AG09309 (cell line): ENCODE results near the gene FAM174B.
"Not testable (repeated sequence)": the region's sequence is repeated elsewhere in the genome, so short reads cannot be mapped to it uniquely, and the experiment has no call there.

Experiments
- DNase-seq: peaks from one replicate; pipeline ENCODE4 v3.0.0-alpha.2; 2010; ENCODE audit warnings: low read depth
- H3K4me3 ChIP-seq: 2 replicates; pipeline ENCODE4 v1.5.1; 2011; ENCODE audit warnings: mild to moderate bottlenecking, low read depth, low read length, moderate library complexity; ENCODE audit not compliant: control insufficient read depth
- TF ChIP-seq, protein P1 (sequence below): IDR thresholded peaks from 2 replicates; pipeline ENCODE4 v1.5.1; 2011; ENCODE audit warnings: mild to moderate bottlenecking, low read depth, low read length, inconsistent platforms; ENCODE audit not compliant: insufficient read depth, control insufficient read depth; ENCODE audit errors: missing control alignments

Gene FAM174B

DNA sequence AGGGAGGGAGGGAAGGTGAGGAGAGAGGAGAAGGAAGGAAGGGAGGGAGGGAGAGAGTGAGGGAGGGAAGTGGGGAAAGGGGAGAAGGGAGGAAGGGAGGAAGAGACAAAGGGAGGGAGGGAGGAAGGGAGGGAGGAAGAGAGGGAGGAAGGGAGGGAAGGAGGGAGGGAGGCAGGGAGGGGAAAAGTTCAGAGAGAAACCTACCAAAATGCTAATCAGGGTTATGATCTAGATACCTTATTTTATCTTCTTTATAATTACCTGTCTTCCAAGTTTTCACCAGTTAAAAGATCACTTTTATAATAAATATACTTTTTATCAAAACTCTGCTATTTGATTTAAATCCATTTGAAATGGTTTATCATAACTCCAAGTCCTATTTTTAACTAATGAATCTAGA is 44.4 kb downstream of the FAM174B start:
- DNase-seq = no peak
- H3K4me3 ChIP-seq = no peak overlapping the region
- TF ChIP-seq, protein P1, sequence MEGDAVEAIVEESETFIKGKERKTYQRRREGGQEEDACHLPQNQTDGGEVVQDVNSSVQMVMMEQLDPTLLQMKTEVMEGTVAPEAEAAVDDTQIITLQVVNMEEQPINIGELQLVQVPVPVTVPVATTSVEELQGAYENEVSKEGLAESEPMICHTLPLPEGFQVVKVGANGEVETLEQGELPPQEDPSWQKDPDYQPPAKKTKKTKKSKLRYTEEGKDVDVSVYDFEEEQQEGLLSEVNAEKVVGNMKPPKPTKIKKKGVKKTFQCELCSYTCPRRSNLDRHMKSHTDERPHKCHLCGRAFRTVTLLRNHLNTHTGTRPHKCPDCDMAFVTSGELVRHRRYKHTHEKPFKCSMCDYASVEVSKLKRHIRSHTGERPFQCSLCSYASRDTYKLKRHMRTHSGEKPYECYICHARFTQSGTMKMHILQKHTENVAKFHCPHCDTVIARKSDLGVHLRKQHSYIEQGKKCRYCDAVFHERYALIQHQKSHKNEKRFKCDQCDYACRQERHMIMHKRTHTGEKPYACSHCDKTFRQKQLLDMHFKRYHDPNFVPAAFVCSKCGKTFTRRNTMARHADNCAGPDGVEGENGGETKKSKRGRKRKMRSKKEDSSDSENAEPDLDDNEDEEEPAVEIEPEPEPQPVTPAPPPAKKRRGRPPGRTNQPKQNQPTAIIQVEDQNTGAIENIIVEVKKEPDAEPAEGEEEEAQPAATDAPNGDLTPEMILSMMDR = no peak

DNA sequence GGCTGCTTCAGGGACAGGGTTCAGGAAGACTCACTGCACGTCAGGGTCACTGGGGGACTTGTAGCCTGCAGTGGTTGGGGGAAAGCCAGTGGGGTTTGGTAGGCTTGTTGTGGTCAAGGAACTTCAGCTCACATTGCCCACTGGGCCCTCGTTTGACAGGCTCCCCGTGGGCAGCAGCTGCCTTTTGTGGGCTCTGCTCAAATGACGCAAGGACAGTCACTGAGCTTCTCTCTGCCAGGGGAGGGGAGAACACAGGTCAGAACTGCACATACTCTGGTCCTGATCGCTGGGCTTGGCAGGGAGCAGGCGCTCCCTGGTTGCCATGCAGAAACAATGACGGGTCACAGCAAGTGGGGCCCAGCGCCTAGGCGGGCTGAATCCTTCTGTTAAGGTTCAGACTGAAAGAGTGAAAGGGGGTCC is 45.5 kb downstream of the FAM174B start:
- TF ChIP-seq, protein P1 = no peak
- H3K4me3 ChIP-seq = no peak overlapping the region
- DNase-seq = no peak

DNA sequence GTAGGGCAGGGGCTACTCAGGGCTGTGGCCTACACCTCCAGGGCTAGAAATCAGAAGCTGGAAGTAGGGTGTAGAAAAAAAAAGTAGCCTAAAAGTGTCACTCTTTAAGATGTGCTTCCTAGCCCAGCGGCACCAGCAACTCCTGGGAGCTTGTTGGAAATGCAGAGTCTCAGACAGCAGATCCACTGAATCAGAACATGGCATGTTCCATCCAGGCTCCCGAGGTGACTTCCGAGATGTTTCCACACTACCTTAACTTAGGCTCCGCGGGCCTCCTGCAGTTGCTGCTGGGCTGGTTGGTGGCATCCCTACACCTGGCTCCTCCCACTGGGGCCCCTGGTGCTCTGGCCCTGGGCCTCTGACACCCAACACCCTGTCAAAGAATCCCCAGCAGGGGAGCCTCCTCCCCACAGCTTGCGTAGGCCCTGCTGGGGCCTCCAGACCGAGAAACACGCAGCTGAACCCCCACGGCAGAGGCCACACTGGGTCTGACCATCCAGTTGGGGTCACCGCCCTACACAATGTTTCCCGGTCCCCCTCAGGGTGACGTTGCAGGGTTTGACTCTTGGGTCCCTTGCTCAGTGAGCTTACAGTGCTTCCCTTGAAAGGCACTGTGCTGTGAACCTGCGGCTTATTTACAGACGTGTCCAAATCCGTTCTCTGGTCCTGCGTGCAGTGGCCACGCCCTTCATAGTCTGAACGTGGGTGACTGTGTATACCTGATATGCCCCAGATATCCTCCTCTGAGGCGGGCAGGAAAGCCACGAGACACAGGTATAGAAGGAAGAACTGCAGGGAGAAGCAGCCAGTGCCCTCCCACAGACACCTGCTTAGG is 46.5 kb downstream of the FAM174B start:
- TF ChIP-seq, protein P1 = no peak

DNA sequence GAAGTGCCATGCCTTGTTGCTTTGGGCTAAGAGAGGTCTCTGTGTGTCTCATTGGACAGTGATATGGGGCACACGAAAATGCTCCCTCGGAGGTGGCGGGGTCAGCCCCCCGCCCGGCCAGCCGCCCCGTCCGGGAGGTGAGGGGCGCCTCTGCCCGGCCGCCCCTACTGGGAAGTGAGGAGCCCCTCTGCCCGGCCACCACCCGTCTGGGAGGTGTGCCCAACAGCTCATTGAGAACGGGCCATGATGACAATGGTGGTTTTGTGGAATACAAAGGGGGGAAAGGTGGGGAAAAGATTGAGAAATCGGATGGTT is 48.8 kb downstream of the FAM174B start:
- H3K4me3 ChIP-seq, DNase-seq: not testable (repeated sequence)

More for the DNA sequence above, 46.5 kb downstream of the FAM174B start:
- H3K4me3 ChIP-seq = no peak overlapping the region
- DNase-seq = no peak

DNA sequence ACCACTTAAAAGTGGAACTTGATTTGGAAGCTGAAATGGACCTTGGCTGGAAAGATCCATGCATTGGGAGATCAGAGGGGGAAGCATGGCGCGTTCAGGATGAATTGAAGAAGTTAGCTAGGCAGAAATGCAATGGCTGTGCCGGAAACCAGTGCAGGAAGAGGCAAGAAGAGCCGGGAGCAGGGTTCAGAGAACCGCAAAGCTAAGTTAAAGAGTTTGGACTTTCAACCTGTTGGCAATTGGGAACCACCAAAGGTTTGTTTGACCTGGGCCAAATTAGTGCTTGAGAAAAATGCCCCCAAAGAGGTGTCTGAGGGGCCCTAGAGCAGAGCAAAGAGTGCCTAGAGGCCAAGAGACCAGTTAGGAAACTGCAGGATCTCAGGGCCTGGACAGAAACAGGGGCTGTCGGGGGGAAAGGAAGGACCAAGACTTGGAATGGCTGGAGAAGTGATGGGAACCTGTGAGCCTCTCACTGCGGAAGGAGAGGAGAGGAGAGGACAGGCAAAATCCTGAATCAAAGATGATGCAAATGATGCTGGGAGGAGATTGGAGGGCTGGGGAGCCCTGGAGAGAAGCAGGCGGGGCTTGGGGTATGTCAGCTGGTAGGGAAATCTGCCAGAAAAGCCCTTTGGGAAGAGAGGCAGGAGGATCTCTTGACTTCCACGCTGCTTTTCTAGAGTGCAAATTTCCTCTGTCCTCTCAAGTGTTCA is 49.3 kb downstream of the FAM174B start:
- H3K4me3 ChIP-seq = no peak overlapping the region
- no peak for DNase-seq
- TF ChIP-seq, protein P1 = no peak

DNA sequence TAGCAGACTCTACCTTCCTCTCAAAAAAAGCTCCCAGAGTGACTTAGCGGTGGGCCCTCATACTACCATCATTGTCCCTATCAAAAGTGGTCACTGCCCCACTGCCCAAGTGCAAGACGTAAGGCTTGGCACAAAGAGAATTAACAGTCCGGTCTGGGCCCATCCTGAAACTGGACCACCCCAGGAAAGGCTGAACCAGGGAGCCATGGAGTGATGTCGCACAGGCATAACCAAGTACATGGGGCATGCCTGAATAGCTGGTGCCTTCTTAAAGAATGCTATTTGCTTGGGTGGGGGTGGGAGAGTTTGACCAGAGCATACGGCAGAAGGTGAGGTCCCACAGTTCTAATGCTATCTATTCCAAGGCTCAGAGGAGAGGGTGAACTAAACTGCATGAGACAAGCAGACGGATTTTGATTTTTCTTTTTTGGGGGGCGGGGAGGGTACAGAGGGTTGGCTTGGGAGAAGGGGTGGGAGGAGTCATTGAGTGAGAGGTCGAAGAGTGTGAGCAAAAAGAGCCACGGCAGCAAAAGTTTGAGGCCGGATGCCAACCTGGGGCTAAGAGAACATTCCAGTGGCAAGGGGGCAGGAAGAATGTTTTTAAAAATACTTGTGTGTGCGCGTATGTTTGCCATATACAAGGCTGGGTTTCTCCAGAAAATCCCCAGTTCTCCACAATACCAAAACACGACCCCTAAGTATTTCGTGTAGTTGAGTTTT is 50.2 kb downstream of the FAM174B start:
- H3K4me3 ChIP-seq = no peak overlapping the region
- TF ChIP-seq, protein P1 = no peak
- DNase-seq = no peak

DNA sequence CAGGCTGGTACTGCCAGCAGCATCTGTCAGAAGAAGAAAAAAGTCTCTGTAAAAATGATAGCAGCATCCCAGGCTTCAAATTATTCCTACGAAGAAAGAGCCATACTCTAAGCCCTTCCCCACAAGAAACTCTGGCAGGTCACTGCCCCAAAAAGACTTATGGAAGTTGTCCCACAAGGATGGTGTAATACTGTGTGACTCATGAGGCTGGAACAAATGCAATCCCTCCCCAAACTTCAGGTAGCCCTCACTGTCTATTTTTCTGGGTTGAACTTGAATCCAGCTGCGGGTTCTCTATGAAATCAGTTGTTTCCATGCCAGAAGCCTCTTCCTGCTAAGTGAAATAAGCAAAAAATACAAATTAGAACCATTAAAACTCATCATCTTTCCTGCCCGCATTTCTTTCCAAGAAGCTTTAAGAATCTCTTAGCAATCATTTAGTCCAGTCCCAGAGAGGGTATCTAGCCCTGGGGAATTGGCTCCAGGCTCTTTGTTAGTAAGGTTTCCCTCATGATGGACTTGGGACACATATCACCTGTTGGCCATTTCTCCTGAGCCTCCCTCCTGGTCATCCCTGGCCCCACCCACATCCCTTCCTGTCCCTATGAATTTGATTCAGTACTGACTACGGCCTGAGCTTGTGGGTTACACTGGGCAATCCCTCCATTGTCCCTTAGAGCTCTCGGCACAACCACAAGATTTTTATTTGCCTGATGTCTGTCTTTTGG is 51.7 kb downstream of the FAM174B start:
- TF ChIP-seq, protein P1 = no peak
- H3K4me3 ChIP-seq = no peak overlapping the region
- DNase-seq = no peak
